ENCODE measurements around the gene LATS1.

DNA sequence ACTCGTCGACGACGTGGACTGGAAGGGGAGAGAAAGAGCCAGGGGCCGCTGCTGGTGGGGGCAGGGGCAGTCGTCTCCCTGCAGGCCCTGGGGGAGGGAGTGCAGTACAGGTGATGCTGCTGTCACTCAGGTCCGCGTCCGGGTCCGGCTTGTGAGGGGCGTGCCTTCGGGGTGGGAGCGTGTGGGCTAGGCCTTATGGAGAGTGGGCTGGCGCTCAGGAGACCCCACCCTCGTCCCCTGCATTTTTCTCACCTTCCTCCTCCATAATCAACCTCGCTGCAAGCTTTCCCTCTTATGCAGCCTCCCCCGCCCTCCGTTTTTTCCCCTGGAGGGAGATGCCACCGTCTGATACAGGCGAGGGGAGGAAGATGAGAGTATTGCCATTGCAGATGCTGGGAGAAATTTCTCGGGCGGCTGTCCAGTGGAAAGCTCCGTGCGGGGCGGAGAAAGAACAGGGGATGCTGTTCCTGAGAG, 32.3 kb upstream of the LATS1 start:
- no peak for TF ChIP-seq POLR2AphosphoS5 (IDR thresholded peaks at IDR 0.05)
- TF ChIP-seq, protein P1, sequence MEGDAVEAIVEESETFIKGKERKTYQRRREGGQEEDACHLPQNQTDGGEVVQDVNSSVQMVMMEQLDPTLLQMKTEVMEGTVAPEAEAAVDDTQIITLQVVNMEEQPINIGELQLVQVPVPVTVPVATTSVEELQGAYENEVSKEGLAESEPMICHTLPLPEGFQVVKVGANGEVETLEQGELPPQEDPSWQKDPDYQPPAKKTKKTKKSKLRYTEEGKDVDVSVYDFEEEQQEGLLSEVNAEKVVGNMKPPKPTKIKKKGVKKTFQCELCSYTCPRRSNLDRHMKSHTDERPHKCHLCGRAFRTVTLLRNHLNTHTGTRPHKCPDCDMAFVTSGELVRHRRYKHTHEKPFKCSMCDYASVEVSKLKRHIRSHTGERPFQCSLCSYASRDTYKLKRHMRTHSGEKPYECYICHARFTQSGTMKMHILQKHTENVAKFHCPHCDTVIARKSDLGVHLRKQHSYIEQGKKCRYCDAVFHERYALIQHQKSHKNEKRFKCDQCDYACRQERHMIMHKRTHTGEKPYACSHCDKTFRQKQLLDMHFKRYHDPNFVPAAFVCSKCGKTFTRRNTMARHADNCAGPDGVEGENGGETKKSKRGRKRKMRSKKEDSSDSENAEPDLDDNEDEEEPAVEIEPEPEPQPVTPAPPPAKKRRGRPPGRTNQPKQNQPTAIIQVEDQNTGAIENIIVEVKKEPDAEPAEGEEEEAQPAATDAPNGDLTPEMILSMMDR (IDR thresholded peaks at IDR 0.05) = no peak
- no peak for TF ChIP-seq POLR2A (IDR thresholded peaks at IDR 0.05)

Measured in upper lobe of left lung (tissue), 4 donors.